GM18868 (cell line): ENCODE data around the gene TCTA.

Experiments
- ATAC-seq: cut with Tn5 transposase; IDR thresholded peaks from one replicate; pipeline ENCODE4 v1.9.1; 2021; ENCODE audit warnings: mild to moderate bottlenecking, moderate library complexity; ENCODE audit not compliant: unreplicated experiment

The TCTA gene

DNA sequence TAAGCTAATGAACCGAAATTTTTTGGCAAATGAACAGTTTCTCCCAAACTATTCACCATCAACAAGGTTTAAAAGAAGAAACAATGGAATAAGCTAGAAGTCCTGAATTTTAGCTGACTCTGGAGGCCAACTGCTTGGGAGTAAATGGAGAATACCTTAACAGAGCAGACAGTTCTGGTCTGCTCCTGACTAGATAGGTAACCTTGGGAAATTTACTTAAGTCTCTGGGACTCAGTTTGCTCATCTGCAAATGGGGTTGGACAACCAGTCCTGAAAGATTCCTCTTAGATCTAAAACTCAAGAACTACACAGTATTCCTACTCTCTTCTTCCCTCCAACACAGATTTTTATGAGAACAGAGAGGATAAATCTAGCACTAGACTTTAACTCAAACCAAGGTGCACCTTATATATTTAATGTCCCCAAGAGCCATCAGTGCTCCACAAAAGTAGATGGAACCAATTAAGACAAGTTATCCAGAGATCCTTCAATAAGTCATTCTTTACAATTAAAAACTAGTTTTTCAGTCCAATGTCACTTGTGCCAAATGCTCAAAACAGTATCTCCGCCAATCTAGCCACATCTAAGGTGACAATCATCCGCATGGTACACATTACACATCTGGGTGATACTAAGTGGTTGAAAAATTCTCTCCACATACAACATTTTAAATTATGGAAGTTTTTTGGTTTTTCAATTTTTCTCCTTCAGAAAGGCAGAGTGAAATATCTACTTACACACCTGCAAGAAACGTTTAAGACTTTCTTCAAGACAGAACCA lies 2.0 kb upstream of the TCTA start:
- no peak for ATAC-seq

DNA sequence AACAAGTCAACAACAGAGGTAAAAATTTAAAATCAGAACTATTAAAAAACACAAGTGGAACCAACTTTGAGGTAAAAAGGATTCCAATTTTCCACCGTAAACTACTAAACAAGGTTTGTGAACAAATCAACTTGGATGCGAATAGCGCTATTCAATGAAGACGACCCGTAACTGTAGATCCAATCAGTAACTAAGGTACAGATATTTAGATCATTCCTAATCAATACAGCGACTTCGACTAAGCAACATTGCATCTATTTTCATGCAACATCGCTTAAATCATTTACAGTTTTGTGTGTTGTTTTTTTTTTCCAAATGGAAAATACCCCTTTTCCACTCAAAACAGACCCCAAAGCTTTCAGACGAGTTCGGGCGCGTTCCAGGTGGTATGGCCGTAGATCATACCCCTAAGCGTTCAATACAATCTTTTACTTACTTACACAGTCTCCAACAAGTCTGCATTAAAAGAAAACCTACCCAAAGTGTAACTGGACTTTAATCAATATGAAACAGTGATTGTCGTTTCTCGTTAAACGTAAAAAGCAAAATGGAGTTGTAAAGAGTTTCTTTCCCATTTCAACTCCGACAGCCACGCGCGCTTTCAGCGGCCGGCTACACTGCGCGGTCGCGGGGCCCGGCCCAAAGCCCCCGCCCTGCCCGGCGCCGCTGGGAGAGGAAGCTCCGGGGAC lies 1.2 kb upstream of the TCTA start:
- no peak for ATAC-seq

GRCh38 chr3:49411535-49411967 lies 672 bp upstream of the TCTA start:
- ATAC-seq, result peak; percentile 13

DNA sequence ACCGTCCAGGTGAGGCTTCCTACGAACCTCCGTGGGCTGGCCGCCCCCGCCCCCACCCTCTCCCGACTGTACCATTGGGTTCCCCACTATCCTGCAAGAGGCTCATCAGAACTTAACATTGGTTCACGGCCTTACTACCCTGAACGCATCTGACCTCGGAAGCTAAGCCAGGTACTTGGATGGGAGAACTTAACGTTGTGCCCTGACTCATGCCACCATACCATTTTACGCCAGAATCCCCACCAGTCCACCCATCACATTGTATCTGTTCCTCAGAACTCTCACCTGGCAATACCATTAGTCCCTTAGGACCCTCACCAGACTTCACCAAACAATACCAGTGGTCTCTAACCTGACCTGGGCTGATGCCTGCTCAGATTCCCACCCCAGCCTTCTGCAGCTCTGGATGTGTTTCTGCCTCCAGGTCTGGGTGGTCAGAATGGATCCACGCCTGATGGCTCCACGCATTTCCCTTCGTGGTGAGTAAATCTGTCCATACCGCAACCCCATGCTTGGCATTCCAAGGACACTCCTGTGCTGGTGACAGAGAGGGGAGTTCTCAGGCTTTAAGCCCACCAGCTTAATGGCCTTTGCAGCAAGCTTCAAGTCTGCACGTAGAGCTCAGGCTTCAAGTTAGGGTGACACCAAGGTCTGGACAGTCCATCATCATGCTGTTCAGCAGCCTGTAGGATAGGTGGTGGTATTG lies 562 bp downstream of the TCTA start:
- ATAC-seq, result no peak

- no peak for ATAC-seq
Measured at GRCh38 chr3:49413338-49413734, 1.1 kb downstream of the TCTA start.

- no peak for ATAC-seq
Measured at GRCh38 chr3:49414753-49415152, 2.5 kb downstream of the TCTA start.

GRCh38 chr3:49415931-49416601 lies 3.8 kb downstream of the TCTA start:
- peak; percentile 33 for ATAC-seq

- no peak for ATAC-seq
Measured at GRCh38 chr3:49416867-49417266, 4.6 kb downstream of the TCTA start.

- ATAC-seq, result no peak
Measured at GRCh38 chr3:49417516-49418120, 5.4 kb downstream of the TCTA start.

- ATAC-seq, result no peak
Measured at GRCh38 chr3:49421890-49422378, 9.7 kb downstream of the TCTA start.

DNA sequence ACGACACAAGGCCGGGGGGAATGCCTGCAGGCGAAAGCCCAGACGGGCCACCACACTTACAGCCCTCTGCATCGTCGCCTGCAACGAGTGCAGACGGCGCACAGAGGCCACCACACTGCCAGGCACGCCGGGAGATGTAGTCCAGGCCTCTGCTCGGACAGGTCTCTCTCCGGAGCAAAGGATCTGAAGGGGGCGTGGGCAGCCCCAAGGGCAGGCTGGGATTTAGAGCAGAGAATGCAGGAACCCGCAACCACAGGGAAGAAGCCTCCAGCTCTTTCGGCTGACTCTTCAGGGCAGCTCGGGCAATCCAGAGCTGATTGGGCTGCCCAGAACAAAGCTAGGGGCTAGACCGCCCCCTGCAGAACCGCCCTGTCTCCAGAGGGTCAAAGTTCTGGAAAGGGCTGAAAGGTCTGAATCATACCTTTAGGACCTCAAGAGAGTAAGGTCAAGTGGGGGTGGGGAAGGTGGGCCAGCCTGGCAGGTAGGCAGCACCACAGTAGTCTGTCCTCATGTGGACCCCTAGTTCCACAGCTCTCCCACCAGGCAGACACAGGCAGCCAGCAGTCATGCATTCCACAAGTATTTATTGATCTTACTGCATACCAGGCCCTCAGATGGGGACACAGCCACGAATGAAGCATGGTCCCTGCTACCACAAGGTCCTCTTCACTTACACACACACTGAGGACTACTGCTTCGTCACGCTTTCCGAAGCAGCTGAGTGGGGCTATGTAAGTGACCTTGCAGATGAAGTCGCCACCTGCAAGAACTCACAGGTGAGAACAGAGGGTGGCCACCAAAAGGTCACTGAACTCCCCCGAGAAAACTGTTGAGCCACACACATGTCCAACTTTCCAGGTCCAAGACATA lies 10.4 kb downstream of the TCTA start, which contains the start of gene AMT:
Gene AMT (minus strand): TSS at position 95 of the 870 bp plus-strand sequence. CDS start 23 bp downstream, at position 72.
- no peak for ATAC-seq

DNA sequence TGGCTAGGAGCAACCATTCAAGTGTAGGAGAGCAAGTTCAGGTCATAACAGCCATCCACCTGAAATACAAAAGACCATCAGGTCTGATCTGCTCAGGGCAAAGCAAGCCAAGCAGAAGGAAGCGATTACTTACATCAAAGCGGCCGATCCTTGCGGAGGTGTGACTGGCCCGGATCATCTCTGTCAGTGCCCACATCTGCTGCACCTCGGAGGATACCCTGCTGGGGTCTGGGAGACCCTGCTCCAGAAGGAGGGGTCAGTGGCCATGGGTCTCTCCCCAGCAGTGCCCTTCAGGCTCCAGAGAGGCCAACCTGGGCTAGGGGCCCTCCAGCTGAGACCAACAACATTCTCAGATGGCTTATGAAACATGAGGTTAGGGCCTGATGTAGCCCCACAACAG lies 12.6 kb downstream of the TCTA start:
- ATAC-seq, result no peak

DNA sequence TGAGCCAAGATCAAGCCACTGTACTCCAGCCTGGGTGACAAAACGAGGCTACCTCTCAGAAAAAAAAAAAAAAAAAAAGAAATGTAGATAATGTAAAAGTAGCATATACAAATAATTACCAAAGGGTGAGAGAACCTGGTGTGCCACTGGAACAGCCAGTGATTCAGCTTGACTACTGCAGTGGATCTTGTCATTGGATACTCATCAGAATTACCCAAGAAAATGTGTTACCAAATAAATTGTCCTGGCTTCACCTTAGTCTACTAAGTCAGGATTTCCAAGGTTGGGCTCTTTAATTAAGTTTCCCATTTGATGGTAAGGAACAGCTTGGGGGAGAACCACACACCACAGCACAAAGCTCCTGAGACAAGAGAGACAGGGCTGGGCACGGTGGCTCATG lies 15.4 kb downstream of the TCTA start:
- no peak for ATAC-seq

DNA sequence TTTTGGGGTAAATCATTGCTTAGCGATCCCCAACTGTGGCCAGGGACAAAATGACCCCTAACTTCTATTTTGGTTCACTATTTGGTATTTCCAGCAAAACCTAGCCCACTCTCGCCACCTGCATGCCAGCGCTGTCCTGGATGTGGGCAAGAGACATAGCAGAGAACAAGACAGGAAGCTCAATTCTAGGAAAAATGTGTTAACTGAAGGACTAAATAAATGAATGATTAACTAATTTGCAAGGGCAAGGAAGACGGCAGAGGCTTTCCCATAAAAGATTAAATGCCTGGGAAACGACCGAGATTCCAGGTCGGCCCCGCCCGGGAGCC lies 16.5 kb downstream of the TCTA start:
- no peak for ATAC-seq

DNA sequence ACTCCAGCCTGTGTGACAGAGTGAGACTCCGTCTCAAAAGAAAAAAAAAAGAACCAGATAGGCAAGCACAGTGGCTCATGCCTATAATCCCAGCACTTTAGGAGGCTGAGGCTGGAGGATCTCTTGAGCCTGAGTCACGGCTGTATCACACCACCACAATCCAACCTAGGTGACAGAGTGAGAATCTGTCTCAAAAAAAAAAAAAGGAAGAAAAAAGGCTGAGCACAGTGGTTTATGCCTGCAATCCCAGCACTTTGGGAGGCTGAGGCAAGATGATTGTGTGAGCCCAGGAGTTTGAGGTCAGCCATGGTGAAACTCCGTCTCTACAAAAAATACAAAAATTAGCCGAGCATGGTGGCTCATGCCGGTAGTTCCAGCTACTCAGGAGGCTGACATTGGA lies 22.5 kb downstream of the TCTA start:
- ATAC-seq, result no peak

GRCh38 chr3:49445391-49445790 lies 33.2 kb downstream of the TCTA start:
- ATAC-seq, result no peak

- no peak for ATAC-seq
Measured at GRCh38 chr3:49453621-49454020, 41.4 kb downstream of the TCTA start.

DNA sequence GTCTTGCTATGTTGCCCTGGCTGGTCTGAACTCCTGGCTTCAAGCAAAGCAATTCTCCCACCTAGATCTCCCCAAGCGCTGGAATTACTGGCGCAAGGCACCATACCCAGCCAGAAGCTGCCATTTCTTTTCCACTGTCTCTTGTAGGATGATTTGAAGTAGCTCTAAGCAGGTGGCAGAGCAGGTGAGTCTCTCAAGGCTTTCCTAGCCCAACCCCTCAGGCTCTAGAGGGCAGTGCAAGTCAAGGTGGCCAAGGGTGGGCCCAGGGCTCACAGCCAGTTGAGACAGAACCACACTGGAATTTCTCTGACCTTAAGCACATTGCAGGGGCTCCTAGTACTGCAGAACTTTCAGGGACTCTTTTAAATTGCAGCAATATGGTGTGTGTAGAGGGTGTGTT lies 42.2 kb downstream of the TCTA start:
- ATAC-seq, result no peak

DNA sequence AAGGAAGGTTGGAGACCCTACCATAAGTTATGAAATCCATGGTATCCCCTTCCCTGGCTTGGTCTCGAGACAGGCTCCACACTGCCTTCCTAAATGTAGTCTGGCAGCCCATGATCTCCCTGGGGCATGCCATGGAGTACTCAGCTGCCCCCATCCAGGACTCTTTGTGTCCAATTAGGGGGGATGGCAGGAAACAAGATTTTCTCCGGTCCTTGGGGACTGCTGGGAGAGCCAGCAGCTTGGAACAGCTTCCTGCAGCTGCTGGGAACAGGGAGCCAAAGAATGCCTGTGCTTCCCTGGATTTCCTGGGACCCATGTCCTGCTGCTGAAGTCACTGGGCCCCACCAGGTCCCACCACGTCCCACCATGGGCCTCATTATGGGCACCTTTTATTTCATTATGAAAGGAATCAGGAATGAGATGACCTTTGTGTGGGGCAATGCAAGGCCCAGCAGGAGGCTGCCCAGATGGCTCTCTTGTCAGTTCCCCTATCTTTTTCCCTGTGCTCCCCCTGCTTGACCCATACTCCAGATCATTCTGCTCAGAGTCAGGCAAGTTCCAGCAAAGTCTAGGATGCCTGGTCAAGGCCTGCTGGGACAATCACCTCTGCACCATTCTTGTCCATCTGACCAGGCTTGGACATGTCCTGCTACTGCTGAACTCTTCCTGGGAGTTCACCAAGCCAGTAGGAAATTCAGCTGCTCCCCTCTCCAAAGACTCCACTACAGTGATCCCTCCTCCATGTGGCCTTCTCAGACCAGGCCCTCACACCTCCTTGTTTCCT lies 42.9 kb downstream of the TCTA start:
- no peak for ATAC-seq
